Cardiac fibroblast (primary cell): ENCODE measurements around the gene AGBL4.

Experiments used
- DNase-seq, 2 donors: peaks; one replicate each; pipeline versions ENCODE4 v3.0.0 to v3.0.0-alpha.2; 2010; ENCODE audit warnings: low read depth in 2 of 2
- H3K4me3 ChIP-seq, 2 donors: replicated peaks in 1 of 2; 1 replicate in 1 of 2; 2 replicates in 1 of 2; pipeline ENCODE4 v1.5.1; 2011; ENCODE audit warnings: low read depth in 2 of 2, low read length in 2 of 2, mild to moderate bottlenecking in 2 of 2, moderate library complexity in 1 of 2
- TF ChIP-seq, protein P1 (sequence below): IDR thresholded peaks from one replicate; pipeline ENCODE4 v1.5.1; 2011; ENCODE audit warnings: low read depth, mild to moderate bottlenecking, low read length, inconsistent platforms

The AGBL4 gene

DNA sequence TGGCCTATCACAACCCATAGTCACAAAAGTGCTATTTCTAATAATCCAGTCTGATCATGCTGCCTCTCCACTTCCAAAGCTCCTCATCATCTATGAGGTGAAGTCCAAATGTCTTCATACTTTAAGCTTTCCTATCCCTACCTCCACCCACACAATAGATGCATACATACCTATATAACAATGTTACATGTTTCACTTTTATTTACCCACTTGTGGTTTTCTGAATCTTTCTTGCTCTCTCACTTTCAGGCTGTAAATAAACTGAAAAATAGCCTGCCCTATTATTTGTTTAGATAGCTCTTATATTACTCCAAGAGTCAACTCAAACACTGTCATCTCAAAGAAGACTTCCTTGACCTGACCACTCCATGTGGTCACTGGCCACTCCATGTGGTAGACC, 840.3 kb downstream of the AGBL4 start:
- no peak for DNase-seq
- TF ChIP-seq, protein P1, sequence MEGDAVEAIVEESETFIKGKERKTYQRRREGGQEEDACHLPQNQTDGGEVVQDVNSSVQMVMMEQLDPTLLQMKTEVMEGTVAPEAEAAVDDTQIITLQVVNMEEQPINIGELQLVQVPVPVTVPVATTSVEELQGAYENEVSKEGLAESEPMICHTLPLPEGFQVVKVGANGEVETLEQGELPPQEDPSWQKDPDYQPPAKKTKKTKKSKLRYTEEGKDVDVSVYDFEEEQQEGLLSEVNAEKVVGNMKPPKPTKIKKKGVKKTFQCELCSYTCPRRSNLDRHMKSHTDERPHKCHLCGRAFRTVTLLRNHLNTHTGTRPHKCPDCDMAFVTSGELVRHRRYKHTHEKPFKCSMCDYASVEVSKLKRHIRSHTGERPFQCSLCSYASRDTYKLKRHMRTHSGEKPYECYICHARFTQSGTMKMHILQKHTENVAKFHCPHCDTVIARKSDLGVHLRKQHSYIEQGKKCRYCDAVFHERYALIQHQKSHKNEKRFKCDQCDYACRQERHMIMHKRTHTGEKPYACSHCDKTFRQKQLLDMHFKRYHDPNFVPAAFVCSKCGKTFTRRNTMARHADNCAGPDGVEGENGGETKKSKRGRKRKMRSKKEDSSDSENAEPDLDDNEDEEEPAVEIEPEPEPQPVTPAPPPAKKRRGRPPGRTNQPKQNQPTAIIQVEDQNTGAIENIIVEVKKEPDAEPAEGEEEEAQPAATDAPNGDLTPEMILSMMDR = no peak
- H3K4me3 ChIP-seq = no peak overlapping the region

DNA sequence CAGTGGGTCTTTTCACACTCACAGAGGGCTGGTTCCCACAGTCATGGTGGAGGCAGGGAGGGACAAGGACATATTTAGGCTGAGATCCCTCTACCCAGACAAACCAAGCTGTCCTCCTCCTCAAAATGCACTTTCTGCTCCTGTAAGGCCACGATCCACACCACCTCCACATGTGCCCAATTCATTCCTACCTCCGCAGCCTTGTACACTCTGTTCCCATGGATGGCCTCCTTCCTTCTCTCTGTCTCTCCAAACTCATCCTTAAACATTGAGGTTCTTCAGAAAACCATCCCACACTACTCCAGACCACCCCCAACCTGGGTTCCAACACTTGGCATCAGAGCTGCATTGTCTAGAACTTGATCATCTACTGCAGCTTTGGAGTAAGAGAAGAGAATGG, 842.7 kb downstream of the AGBL4 start:
- no peak for DNase-seq
- TF ChIP-seq, protein P1 = no peak
- no peak overlapping the region for H3K4me3 ChIP-seq

DNA sequence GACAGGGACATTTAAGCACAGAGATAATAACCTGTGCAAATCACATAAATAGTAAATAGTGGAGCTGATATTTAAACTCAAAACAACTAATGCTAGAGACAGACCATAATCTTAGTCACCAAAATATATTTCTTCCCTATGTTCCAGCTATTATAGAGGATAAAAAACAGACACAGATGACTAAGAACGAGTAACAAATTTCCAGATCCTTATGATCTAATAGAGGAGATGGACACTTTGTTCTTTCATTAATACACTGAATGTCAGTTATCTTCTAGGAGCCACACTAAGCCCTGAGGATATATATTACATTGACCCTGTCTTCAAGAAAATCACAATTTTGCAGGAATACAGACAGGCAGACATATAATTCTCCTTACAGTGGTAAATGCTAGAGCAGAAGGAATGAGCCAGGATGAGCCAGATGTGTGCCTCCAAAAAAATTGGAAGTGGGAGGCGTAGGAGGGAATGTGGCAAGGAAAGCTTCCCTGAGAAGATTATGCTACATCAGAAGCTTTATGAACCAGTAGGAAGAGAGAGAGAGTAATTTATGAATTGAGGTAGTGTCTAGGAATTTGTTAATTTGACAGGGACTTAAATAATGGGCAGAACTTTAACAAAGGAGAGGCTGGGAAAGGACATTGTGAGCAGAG, 851.7 kb downstream of the AGBL4 start:
- DNase-seq = no peak
- TF ChIP-seq, protein P1 = no peak
- no peak overlapping the region for H3K4me3 ChIP-seq

DNA sequence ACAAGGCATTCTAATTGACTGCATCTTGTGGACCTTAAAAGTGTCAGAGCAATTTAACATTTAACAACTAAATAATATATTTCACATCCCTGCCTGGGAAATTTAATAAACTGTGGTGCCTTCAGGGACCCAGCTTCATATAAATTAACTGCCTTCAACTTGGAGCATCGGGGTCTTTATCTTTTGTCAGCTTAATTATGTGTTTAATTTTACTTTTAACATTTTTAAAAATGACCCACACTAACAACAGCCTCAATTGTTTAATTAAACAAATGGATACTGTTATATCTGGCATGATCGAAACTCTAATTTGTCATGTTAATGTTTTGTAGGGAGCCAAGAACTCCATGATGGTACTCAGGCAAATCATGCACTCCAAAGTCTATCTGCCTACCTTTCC, 857.7 kb downstream of the AGBL4 start:
- TF ChIP-seq, protein P1 = no peak
- no peak overlapping the region for H3K4me3 ChIP-seq
- no peak for DNase-seq

DNA sequence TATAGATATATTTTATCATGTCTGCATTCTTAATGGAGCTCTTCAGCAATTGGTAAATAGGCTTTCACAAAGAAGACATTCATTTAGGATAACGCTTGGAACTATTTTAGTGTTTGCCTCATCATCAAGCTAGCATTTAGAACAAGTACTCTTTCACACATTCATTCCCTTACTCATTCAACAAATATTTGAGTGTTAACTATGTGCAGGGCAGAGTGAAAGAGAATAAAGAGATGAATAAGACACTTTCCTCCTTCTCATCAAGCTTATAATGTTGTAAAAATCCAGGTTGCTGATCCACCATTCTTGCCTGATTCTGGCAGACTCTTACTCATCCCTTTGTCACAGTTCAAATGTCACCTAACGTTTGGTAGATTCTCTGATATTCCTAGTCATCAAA, 860.7 kb downstream of the AGBL4 start:
- DNase-seq = no peak
- TF ChIP-seq, protein P1 = no peak
- no peak overlapping the region for H3K4me3 ChIP-seq

DNA sequence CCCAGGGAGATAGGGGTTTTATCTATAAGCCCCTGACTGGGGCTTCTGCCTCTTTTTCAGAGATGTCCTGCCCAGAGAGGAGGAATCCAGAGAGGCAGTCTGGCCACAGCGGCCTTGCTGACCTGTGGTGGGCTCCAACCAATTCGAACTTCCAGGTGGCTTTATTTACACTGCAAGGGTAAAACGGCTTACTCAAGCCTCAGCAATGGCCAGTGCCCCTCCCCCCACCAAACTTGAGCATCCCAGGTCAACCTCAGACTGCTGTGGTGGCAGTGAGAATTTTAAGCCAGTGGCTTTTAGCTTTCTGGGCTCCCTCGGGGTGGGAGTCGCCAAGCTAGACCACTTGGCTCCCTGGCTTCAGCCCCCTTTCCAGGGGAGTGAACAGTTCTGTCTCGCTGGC, 863.1 kb downstream of the AGBL4 start:
- DNase-seq = no peak
- TF ChIP-seq, protein P1 = no peak

DNA sequence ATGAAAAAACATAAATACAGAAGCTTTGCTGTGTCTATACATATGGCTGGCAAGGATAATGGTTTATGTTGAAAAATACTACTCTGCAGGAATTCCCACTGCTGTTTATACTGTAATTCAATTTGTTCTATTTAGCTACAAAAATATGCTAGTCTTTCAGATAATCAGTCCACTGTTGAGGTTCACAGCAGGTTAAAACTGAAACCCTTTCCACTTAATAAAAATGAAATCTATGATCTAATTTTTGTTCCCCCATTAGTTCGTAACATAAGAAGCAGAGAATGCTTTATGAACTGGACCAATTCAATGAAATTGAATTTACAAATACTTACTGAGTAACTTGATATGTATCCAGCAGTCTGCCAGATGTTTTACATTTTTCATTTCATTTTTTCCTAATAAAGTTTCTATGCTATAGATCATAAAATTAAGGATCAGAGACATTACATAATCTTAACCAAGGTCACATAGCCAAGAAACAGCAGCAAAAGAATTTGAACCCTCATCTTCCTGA, 887.0 kb downstream of the AGBL4 start:
- no peak for DNase-seq
- TF ChIP-seq, protein P1 = no peak
- H3K4me3 ChIP-seq = no peak overlapping the region

More for the DNA sequence above, 863.1 kb downstream of the AGBL4 start:
- no peak overlapping the region for H3K4me3 ChIP-seq
